T-helper 9 cell (primary cell): Measurements from ENCODE around the gene PKNOX2.

Source experiments
- DNase-seq: peaks from one replicate; pipeline ENCODE4 v3.0.0-alpha.2; 2020
- total RNA-seq, 2 donors: gene quantifications; one replicate each; lab custom pipeline; 2026; lab: John Stamatoyannopoulos, UW

Gene PKNOX2
- 0 reads per million in 2 donors for total RNA-seq

GRCh38 chr11:125164422-125165110 is at the start of gene PKNOX2:
Gene PKNOX2 (plus strand): TSS chr11:125164751. CDS start chr11:125351306, 186,555 bp downstream.
- DNase-seq: peak; percentile 50

- no peak for DNase-seq
Measured at GRCh38 chr11:125117429-125117828, 47.1 kb upstream of the PKNOX2 start.

DNA sequence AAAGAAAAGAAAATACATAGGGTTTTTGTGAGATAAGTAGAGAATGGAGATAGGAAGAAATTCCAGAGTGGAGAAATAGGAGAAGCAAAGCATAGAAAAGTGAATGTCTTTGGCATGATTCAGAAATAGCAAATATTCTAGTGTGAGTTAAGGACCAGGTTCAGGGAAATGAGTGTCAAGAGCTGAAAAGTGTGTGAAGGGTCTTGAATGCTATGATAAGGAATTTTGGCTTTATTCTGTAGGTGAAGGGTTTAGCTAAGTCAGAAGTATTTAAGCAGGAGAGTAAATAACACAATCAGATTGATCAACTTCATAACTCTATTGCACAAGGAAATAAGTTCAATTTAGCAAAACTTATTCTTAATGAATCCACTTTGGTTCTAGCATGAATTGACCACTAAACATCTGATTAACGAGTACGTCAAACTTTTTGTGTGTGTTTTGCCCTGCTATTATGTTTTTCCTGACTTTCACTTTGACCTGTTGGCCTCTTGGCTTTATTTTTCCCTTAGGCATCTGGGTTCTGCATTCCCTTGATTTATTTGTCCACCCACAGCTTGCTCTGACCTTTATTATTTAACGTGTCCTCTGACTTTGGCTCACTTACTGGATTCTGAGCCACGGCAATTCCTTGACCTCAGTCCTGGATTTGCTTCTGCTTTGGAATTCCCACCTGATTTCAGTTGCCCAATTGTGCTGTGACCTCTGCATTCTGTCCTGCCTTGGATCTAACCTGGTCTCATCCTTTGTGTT is 41.2 kb upstream of the PKNOX2 start:
- DNase-seq: no peak

- DNase-seq: no peak
Measured at GRCh38 chr11:125123947-125124617, 40.5 kb upstream of the PKNOX2 start.

- no peak for DNase-seq
Measured at GRCh38 chr11:125124618-125124992, 39.9 kb upstream of the PKNOX2 start.

DNA sequence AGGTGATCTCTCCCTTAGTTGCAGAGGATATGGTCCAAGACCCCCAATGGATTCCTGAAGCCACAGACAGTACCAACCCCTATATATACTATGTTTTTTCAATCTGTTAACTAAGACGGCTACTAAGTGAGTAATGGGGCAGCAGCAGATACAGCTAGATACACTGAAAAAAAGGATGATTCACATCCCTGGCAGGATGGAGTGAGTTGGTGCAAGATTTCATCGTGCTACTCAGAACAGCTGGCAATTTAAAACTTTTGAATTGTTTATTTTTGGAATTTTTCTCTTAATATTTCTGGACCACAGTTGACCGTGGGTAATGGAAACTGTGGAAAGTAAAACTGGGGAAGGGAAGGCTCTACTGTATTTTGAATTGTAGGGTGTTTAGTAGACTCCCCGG is 36.1 kb upstream of the PKNOX2 start:
- DNase-seq: no peak

GRCh38 chr11:125129316-125129993 is 35.1 kb upstream of the PKNOX2 start:
- no peak for DNase-seq

DNA sequence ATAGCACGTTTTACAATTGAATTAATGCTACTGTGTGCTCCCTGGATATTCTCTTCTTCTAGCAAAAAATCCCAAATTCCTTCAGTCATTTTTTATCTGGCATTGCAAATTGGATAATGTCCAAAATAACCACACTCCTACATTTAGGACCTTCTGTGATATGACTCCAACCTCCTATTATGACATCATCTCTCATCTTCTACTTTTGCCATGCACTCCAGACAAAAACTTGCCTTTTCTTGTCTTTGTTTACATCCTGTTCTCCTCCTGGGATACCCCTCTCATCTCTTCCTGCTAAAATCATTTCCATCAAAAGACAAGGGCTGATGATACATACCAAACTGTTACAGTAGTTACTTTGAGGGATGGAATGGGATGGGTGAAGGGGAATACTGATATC is 32.5 kb upstream of the PKNOX2 start:
- DNase-seq: no peak

DNA sequence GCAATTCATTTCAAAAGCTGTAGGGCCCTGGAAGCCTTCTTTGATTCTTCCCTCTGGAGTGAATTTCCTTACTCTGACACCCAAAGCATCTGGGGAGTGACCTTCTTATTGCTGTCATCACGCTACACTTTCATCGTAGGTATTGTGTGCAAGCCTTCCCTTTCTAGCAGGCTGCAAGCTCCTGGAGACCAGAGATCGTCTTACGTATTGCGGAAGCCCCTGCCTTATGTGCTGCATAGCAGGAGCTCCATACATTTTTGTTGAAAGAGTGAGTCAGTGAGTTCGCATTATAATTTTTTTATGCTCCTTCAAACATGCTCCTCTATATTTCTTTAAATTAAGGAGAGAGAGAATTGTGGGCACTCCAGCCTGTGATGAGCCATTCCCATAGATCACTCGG is 32.0 kb upstream of the PKNOX2 start:
- no peak for DNase-seq

DNA sequence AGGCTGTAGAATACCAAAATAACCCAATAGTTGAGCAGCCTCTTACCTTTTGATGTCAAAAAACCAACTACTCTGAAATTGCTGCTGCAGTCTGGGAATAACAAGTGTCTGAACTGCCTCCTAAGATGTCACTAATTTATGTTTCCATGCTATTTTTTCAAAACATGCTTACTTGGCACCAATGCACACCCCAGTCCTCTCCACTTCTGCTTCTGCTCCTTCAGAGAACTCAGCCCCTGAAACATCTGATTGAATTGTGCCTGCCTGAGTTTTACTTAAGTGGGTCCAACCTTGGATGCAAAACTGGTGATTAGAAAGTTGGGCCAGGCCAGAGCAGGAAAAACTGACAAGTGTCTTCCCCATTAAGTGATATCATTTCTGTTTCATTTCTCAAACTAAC is 28.6 kb upstream of the PKNOX2 start:
- DNase-seq: no peak

DNA sequence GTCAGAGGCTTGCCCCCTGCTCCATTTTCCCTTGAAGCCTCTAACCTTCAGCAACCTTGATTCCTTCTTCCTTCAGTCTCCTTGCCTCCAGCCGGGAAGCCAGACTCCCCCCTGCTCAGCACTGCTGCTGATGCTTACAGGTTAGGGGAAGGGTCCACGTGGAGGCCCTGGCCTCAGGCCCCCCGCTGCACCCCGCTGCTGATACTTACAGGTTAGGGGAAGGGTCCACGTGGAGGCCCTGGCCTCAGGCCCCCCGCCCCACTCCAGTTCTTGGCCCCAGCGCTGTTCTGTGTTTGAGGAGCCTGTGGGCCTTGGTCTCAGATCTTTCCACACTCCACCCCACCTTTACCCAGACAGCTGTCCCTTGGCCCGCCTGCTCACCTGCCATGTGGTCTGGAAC is 25.6 kb upstream of the PKNOX2 start:
- no peak for DNase-seq

- DNase-seq: no peak
Measured at GRCh38 chr11:125139778-125140177, 24.8 kb upstream of the PKNOX2 start.

GRCh38 chr11:125140233-125140632 is 24.3 kb upstream of the PKNOX2 start:
- DNase-seq: no peak

DNA sequence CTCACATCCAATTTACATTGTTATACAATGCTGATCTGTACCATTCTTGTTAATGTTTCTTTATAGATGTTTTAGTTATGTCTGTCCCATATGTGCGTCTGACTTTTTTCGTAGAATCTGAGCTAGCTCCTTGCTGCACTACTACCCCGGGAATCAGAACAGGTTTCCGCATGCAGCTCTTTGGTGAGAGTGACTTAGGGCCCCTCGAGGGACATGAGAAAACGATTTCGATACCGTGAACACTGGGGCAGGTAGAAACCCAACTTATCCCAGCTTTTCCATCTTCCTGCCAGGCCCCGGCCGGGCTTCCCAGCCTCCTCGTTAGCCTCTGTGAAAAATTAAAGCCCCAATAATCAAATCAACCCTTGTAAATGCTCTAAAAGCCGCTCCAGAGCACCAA is 23.4 kb upstream of the PKNOX2 start:
- DNase-seq: no peak

DNA sequence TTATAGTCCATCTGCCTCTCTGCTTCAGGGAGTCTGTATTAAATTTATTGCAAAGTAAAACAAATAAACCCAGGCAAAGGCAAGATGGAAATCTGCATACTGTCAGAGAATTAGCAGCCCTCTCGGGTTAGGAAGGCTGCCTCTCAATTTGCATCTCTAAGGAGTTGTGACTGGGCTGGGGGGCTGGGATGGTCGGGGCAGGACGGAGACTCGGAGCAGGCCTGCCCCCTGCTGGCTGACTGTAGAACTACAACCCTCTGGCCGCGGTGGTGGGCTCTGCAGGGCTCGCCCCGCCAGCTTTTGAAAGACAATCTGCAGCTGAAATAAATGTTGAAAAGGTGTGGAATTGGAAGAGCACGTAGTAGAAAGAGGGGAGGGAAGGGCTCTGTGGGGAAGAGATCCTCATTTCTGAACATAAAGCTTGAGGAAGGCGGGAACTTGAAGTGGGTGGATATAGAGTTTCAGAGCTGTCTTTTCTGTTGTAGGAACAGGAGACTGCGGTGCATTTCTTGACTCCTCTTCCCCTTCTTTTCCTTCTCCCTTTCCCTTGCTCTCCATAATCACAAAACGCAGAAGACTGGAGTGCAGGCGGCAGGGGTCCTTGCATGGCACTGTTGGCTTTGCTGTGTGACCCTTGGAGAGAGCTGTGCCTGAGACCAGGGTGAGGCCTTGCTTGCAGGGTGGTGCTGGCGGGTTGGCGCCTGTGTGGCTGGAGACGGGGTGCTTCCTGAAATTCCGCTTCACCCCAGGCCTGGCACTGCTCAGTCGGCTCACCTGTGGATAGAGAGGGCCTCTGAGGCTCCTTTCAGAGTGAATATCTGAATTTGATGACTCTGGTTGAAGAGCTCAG is 22.6 kb upstream of the PKNOX2 start:
- peak; percentile 59 for DNase-seq

DNA sequence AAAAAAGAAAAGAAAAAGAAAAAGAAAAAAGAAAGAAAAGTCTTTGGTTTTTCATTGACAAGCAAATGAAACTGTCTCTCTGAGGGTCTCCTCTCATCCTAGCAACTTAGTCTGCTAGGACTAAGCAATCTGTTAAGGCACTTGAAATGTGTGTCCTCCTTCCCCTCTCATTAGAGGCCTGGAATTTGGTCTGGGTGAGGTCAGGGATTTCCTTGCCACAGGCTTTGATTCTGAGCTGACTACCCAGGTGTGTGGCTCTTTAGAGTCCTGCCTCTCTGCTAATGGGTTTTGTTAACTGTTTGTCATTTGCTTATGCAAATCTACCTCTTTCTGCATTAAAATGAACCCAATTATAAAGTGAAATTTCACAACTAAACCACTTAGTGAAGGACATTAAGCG is 18.3 kb upstream of the PKNOX2 start:
- no peak for DNase-seq

GRCh38 chr11:125147280-125147679 is 17.3 kb upstream of the PKNOX2 start:
- DNase-seq: no peak

DNA sequence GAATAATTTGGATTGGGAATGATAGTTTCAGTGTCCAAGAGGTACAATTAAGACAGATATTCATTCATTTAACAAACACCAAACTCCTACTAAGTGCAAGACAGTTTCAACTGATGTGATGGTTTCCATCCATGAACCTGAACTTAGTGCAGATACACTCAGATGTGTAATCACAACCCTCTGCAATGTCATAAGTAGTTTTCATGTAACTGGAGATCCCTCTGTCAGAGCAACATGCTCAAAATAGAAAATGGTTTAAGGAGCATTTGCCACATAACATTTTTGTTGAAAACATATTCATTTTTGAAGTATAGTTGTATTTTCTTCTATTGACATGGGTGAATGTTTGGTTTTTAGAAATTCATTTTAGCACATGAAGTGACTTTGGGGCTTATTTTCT is 16.5 kb upstream of the PKNOX2 start:
- no peak for DNase-seq

- no peak for DNase-seq
Measured at GRCh38 chr11:125148743-125149142, 15.8 kb upstream of the PKNOX2 start.

- DNase-seq: no peak
Measured at GRCh38 chr11:125153837-125154236, 10.7 kb upstream of the PKNOX2 start.

GRCh38 chr11:125154378-125155099 is 10.0 kb upstream of the PKNOX2 start:
- no peak for DNase-seq

GRCh38 chr11:125155100-125155444 is 9.5 kb upstream of the PKNOX2 start:
- no peak for DNase-seq
